C4-2B (cell line): ENCODE data around the gene RAB5A.

Experiments used
- H3K27ac ChIP-seq: fragments of 450-650 bp; 2 replicates; pipeline ENCODE4 v1.5.1; 2017
- ZFX ChIP-seq: fragments of 450-650 bp; IDR thresholded peaks from 2 replicates; pipeline ENCODE4 v1.6.1; 2017
- TF ChIP-seq, protein P1 (sequence below): fragments of 450-650 bp; conservative IDR thresholded peaks from 2 replicates; pipeline ENCODE4 v1.5.1; 2017; ENCODE audit warnings: mild to moderate bottlenecking

RAB5A gene

DNA sequence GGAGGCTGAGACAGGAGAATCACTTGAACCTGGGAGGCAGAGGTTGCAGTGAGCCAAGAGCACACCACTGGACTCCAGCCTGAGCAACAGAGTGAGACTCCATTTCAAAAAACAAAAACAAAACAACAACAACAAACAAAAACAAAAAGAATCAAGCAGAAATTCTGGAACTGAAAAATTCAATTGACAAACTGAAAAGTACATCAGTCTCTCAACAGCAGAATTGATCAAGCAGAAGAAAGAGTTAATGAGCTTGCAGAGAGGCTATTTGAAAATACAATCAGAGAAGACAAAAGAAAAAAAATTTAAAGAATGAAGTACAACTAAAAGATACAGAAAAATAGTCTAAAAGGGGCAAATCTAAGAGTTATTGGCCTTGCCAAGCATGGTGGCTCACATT lies 35.4 kb upstream of the RAB5A start:
- no peak overlapping the region for H3K27ac ChIP-seq
- no peak for TF ChIP-seq ZFX
- TF ChIP-seq, protein P1, sequence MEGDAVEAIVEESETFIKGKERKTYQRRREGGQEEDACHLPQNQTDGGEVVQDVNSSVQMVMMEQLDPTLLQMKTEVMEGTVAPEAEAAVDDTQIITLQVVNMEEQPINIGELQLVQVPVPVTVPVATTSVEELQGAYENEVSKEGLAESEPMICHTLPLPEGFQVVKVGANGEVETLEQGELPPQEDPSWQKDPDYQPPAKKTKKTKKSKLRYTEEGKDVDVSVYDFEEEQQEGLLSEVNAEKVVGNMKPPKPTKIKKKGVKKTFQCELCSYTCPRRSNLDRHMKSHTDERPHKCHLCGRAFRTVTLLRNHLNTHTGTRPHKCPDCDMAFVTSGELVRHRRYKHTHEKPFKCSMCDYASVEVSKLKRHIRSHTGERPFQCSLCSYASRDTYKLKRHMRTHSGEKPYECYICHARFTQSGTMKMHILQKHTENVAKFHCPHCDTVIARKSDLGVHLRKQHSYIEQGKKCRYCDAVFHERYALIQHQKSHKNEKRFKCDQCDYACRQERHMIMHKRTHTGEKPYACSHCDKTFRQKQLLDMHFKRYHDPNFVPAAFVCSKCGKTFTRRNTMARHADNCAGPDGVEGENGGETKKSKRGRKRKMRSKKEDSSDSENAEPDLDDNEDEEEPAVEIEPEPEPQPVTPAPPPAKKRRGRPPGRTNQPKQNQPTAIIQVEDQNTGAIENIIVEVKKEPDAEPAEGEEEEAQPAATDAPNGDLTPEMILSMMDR = no peak

GRCh38 chr3:19917167-19917566 lies 29.7 kb upstream of the RAB5A start:
- no peak for TF ChIP-seq ZFX
- TF ChIP-seq, protein P1 = no peak
- H3K27ac ChIP-seq = no peak overlapping the region

DNA sequence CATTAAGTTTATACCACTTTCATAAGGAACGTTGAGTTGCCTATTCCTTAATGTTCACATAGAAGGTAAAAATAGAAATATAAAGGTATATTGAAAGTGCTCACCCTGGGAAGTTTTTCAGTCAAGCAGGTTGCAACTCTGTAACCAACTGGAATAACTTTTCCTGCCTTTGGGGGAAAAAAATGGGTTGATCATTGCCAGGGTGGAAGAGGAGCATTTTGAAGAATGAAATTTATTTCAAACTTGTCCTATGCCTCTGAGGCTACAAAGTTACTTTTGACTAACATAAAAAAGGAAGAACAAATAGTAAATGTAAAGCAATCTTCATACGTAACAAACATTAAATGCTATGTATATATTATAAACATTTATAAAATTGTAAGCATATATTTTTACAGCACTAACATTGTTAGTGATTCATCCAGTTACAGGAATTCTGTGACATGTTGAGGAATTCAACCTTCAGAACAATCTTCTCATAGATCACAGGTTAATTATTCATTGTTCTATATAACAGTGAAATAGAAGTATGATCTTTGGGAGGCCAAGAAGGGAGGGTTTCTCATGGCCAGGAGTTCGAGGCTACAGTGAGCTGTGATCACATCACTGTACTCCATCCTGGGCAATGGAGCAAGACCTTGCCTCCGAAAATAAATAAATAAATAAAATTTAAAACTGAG lies 26.4 kb upstream of the RAB5A start:
- TF ChIP-seq, protein P1 = no peak
- no peak for TF ChIP-seq ZFX
- no peak overlapping the region for H3K27ac ChIP-seq

DNA sequence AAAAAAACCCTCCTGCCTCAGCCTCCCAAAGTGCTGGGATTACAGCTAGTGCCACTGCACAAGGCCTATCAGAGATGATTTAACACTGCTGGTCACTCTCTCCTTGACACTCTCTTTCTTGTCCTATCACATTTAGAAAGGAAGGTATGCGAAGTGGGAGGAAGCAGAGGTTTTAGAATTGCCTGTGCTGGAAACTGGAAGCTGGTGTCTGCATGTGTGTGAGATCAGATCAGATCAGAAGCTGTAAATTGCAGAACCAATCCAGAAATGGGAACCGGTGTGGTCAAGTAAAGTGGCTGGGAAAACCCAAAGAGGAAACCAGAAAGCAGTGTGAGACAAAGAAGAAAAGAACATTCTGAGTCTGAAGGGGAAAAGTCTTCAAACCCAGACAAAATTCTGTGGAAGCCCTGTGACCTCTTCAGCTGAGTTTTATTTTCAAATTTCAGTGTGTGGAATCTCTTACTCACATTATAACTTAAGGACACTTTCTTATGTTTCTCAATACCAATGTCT lies 15.7 kb upstream of the RAB5A start:
- H3K27ac ChIP-seq = no peak overlapping the region
- TF ChIP-seq, protein P1 = no peak
- TF ChIP-seq ZFX = no peak

GRCh38 chr3:19931767-19932188 lies 15.1 kb upstream of the RAB5A start:
- TF ChIP-seq, protein P1 = no peak
- no peak for TF ChIP-seq ZFX
- H3K27ac ChIP-seq = no peak overlapping the region

DNA sequence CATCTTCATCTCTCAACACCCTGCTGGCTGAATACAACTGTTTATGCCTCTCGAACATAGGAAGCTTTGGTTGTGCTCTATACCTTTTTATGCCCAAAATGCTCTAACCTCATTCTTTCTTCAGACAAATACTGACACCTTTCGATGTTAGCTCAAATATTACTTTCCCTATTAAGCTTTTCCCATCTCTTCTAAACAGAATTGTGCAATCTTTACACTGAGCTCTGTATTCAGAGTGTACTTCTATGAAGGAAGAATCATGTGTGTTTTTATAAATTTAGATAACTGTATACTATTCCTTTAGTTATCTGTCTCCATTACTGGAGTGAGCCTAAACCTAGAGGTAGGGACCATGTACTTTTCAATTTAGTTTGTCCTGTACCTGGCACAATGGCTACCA lies 14.5 kb upstream of the RAB5A start:
- TF ChIP-seq, protein P1 = no peak
- TF ChIP-seq ZFX = no peak
- H3K27ac ChIP-seq = no peak overlapping the region

DNA sequence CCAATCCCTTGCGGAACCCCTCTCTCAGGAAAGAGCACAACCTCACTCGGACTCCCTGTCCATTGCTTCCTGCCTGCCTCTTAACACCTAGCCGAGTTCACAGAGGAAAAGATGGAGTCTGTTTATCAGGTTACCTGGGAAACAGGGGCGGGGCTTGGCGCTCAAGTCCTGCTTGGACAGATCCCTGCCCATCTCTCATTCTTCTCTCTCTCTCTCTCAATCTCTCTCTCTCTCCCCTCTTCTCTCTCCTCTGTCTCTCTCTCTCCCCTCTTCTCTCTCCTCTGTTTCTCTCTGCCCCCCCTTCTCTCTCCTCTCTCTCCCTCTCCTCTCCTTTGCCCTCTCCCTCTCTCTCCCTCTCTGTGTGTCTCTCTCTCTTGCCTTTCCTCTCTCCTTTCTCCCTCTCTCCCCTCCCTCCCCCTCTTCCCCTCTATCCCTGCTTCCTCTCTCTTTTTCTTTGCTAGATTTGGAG lies 12.8 kb upstream of the RAB5A start, which contains the start of gene EFHB:
TSS of gene EFHB (minus strand) at position 120 of the 469 bp plus-strand sequence. CDS start 199 bp downstream, outside the sequence.
- no peak within 1 kb of the TSS for H3K27ac ChIP-seq
- TF ChIP-seq, protein P1 = no peak
- TF ChIP-seq ZFX = no peak
